ENCODE results near the gene SYNPO2L. TPM values are rescaled to one million over a fixed set of nuclear protein-coding genes. Genes with fewer than 3 reads are reported as not detected.

Gene SYNPO2L
- total and polyA plus RNA-seq, 9 donors, result 0.07 to 0.61 (median 0.15) TPM; not detected in 4

DNA sequence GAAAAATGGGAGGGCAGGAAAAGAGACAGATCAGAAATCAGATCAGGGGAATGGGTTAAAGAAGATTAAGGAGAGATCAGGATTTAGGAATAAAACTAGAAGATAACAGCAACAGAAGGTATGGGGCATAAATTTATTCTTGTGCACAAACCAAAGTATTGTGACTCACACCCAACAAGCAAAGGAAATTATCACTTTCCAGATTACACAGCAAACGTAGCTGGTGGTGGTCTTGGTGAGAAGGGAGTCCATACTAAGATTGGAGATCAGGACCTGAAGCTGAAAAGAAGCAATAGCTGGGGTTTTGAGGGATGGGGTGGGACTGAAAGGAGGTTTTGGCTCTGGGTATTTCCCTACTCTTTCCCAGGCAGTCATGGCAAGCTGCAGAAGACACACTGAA, 11.1 kb downstream of the SYNPO2L start:
- no peaks in the 10 kb centered on the region for H3K9me3 ChIP-seq
- H3K27ac ChIP-seq, result no peak overlapping the region
- H3K27me3 ChIP-seq, result no peaks in the 10 kb centered on the region
- 53 to 64% (median 57%) methylated on average over 1 of the region's 1 CpG for WGBS, 3 donors
- H3K4me3 ChIP-seq, result no peak overlapping the region
- no peaks in the 10 kb centered on the region for H3K4me1 ChIP-seq (ENCODE audit: insufficient read depth)
- H3K36me3 ChIP-seq, result no peaks in the 10 kb centered on the region
- TF ChIP-seq CTCF (IDR thresholded peaks at IDR 0.05), result no peak
- no peak for TF ChIP-seq EP300 (IDR thresholded peaks at IDR 0.05)
- no peak for TF ChIP-seq POLR2A (IDR thresholded peaks at IDR 0.05)
- DNase-seq, result no peak
- intact Hi-C loops (cut with DNase I), result loop anchor here in 3 of 4 donors (1.0 to 2.0 kb wide), 3 partner anchors 114 to 118 kb away; no protein-coding TSS in a partner anchor

DNA sequence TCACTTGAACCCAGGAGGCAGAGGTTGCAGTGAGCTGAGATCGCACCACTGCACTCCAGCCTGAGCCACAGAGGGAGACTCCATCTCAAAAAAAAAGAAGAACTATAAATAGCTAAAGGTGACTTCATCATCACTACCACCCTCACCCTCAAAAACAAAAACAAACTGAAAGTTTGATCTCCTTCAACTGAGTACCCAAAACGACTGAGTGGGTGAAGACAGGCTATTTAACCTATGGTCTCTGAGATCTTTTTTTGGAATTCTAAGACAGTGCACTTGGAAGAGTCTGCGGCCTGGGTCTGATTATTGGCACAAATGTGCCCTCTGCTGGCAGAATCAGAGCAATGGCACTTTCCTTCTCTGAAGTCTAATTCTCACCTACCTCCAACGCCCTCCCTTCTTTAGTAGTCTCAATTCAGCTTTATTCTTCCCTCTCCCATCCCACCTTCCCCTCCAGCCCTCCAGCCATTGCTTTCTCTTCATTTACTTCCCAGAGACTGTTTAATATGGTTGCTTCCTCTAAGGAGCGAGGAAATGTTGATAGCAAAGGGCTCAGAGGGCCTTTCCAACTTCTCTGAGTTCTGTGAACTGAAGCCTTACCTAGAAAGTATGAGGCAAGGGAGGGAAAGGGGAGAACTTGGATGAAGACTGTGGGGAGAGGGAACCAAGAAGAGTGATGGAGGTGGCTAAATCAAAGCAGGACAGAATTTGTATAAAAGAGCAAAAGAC, 11.7 kb downstream of the SYNPO2L start:
- 16 to 21% (median 18%) methylated on average over 5 of the region's 5 CpGs for WGBS, 3 donors
- H3K27ac ChIP-seq, result no peak overlapping the region
- no peaks in the 10 kb centered on the region for H3K36me3 ChIP-seq
- TF ChIP-seq EP300 (IDR thresholded peaks at IDR 0.05), result no peak
- TF ChIP-seq CTCF (IDR thresholded peaks at IDR 0.05), result peak; percentile 82 to 89 (median 84)
- TF ChIP-seq POLR2A (IDR thresholded peaks at IDR 0.05), result no peak
- H3K9me3 ChIP-seq, result no peaks in the 10 kb centered on the region
- intact Hi-C loops (cut with DNase I), result loop anchor here in 3 of 4 donors (1.0 to 2.0 kb wide), 3 partner anchors 113 to 117 kb away; no protein-coding TSS in a partner anchor
- no peak overlapping the region for H3K4me3 ChIP-seq
- no peaks in the 10 kb centered on the region for H3K27me3 ChIP-seq
- H3K4me1 ChIP-seq (ENCODE audit: insufficient read depth), result no peaks in the 10 kb centered on the region
- peak; percentile 50 to 66 (median 53) for DNase-seq

DNA sequence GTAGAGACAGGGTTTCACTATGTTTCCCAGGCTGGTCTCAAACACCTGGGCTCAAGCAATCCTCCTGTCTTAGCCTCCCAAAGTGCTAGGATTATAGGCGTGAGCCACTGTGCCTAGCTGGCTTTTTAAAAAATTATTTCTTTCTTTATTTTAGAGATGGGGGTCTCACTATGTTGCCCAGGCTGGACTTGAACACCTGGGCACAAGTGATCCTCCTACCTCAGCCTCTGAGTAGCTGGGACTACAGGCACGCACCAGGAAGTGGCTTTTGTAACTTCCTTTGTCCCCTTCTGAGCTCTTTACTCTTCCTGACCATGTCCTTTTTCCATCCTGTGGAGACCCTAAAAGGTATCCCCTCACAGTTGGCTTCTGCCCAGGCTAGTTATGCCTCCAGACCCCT, 12.5 kb downstream of the SYNPO2L start:
- Histone ChIP-seq H3K4me1 (ENCODE audit: insufficient read depth) (no peaks in the 10 kb centered on the region), H3K27me3 (no peaks in the 10 kb centered on the region), H3K4me3 (no peak overlapping the region), H3K27ac (no peak overlapping the region), H3K36me3 (no peaks in the 10 kb centered on the region), H3K9me3 (no peaks in the 10 kb centered on the region)
- intact Hi-C loops (cut with DNase I), result no loop called here
- 86 to 98% (median 91%) methylated on average over 2 of the region's 2 CpGs for WGBS, 3 donors
- TF ChIP-seq POLR2A (IDR thresholded peaks at IDR 0.05), result no peak
- no peak for TF ChIP-seq CTCF (IDR thresholded peaks at IDR 0.05)
- no peak for TF ChIP-seq EP300 (IDR thresholded peaks at IDR 0.05)
- DNase-seq, result no peak

- WGBS, 3 donors, result 36 to 63% (median 50%) methylated on average over 9 of the region's 9 CpGs
- Histone ChIP-seq H3K27ac (no peak within 1 kb of the TSS), H3K27me3 (no peaks in the 10 kb centered on the region), H3K4me1 (ENCODE audit: insufficient read depth) (no peaks in the 10 kb centered on the region), H3K9me3 (no peaks in the 10 kb centered on the region), H3K36me3 (no peaks in the 10 kb centered on the region), H3K4me3 (no peak within 1 kb of the TSS)
- intact Hi-C loops (cut with DNase I), result loop anchor here in 1 of 4 donors (2.0 kb wide), 1 partner anchor 113 kb away; no protein-coding TSS in a partner anchor
- DNase-seq, result no peak
- no peak for TF ChIP-seq EP300 (IDR thresholded peaks at IDR 0.05)
These were observed 14.3 kb downstream of the SYNPO2L start, which contains the start of gene MYOZ1 for GRCh38 chr10:73641328-73642060. Gene MYOZ1 (minus strand): TSS chr10:73641474. CDS start chr10:73640017, 1,457 bp downstream.

Data from ovary (tissue), 9 donors.